K562 (cell line): ENCODE results near the gene PRR14. TPM values are rescaled to one million over a fixed set of nuclear protein-coding genes. Genes with fewer than 3 reads are reported as not detected.

Experiments
- ARID4B ChIP-seq: sonication (generic); formaldehyde crosslinking; IDR thresholded peaks from 2 replicates; pipeline ENCODE4 v1.8.0; 2022; ENCODE audit warnings: mild to moderate bottlenecking, missing genetic modification reagents
- KLF1 ChIP-seq: fragments of 450-650 bp; IDR thresholded peaks from 2 replicates; pipeline ENCODE4 v1.6.1; 2016; ENCODE audit warnings: missing genetic modification characterization, missing compliant biosample characterization
- NCOA1 ChIP-seq: fragments of 450-650 bp; IDR thresholded peaks from 2 replicates; pipeline ENCODE4 v1.6.1; 2016; ENCODE audit warnings: low read depth
- TAF7 ChIP-seq: fragments of 450-650 bp; IDR thresholded peaks from 2 replicates; pipeline ENCODE4 v1.6.1; 2016; ENCODE audit warnings: missing genetic modification characterization, missing compliant biosample characterization
- THRAP3 ChIP-seq: fragments of 450-650 bp; IDR thresholded peaks from 2 replicates; pipeline ENCODE4 v1.6.1; 2016; ENCODE audit warnings: mild to moderate bottlenecking, inconsistent platforms, borderline replicate concordance
- ZFX ChIP-seq: sonication (generic); formaldehyde crosslinking; IDR thresholded peaks from 2 replicates; pipeline ENCODE4 v1.8.0; 2022; ENCODE audit warnings: mild to moderate bottlenecking, missing genetic modification reagents, moderate library complexity
- polyA plus RNA-seq, 8 experiments: library from polyadenylated mRNA; depleted of rRNA in 4 of 8; stranded (reverse) in 5 of 8; unstranded in 3 of 8; fragments of >200 nt; fragmentation: Nextera tagmentation in 2 of 8; fragmentation: Illumina TruSeq in 1 of 8; extraction: Ambion mirVana in 2 of 8; extraction: Trizol in 1 of 8; gene quantifications; 2 replicates each; pipeline versions ENCODE4 v1.2.1 to v1.2.3, GENCODE V29; 2011 to 2014; ENCODE audit warnings: inconsistent platforms in 1 of 8, missing spikeins in 1 of 8
- total RNA-seq, 7 experiments: library from RNA; depleted of rRNA in 6 of 7; stranded (reverse); fragments of >200 nt in 6 of 7; fragmentation: Illumina TruSeq in 2 of 7; extraction: Trizol in 2 of 7; gene quantifications; 2 replicates each; pipeline versions ENCODE4 v1.2.1 to v1.2.3, GENCODE V29; 2011 to 2021; ENCODE audit warnings: low replicate concordance in 1 of 7
- TF ChIP-seq, protein P1 (sequence below), 2 experiments: fragments of 450-650 bp; formaldehyde crosslinking in 1 of 2; IDR thresholded peaks; 2 replicates each; pipeline versions ENCODE4 v1.4.0 to v1.6.1; 2014 to 2020; ENCODE audit warnings: mild to moderate bottlenecking in 2 of 2, borderline replicate concordance in 1 of 2, low read depth in 1 of 2
- TF ChIP-seq, protein P2 (sequence below): fragments of 450-650 bp; formaldehyde crosslinking; IDR thresholded peaks from 2 replicates; pipeline ENCODE4 v1.4.0; 2022; ENCODE audit warnings: missing genetic modification characterization

The PRR14 gene
- total and polyA plus RNA-seq, 9 of the 15 experiments (the other 6 are each of a cell fraction or from before 2014, with no cell fraction given) = 2.2 to 63.1 (median 11.5) TPM

- TF ChIP-seq ARID4B (CRISPR knock-in tag) = 0 out of 2 replicates have a peak, but pooled peaks have one; percentile 36
- TF ChIP-seq, protein P1, sequence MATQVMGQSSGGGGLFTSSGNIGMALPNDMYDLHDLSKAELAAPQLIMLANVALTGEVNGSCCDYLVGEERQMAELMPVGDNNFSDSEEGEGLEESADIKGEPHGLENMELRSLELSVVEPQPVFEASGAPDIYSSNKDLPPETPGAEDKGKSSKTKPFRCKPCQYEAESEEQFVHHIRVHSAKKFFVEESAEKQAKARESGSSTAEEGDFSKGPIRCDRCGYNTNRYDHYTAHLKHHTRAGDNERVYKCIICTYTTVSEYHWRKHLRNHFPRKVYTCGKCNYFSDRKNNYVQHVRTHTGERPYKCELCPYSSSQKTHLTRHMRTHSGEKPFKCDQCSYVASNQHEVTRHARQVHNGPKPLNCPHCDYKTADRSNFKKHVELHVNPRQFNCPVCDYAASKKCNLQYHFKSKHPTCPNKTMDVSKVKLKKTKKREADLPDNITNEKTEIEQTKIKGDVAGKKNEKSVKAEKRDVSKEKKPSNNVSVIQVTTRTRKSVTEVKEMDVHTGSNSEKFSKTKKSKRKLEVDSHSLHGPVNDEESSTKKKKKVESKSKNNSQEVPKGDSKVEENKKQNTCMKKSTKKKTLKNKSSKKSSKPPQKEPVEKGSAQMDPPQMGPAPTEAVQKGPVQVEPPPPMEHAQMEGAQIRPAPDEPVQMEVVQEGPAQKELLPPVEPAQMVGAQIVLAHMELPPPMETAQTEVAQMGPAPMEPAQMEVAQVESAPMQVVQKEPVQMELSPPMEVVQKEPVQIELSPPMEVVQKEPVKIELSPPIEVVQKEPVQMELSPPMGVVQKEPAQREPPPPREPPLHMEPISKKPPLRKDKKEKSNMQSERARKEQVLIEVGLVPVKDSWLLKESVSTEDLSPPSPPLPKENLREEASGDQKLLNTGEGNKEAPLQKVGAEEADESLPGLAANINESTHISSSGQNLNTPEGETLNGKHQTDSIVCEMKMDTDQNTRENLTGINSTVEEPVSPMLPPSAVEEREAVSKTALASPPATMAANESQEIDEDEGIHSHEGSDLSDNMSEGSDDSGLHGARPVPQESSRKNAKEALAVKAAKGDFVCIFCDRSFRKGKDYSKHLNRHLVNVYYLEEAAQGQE (IDR thresholded peaks at IDR 0.05; ENCODE audit: borderline replicate concordance) = no peak
- TF ChIP-seq, protein P1 (CRISPR knock-in tag; IDR thresholded peaks at IDR 0.05; ENCODE audit: low read depth) = no peak
- TF ChIP-seq THRAP3 = peak; percentile 100
- TF ChIP-seq KLF1 (tag) = 0 out of 2 replicates have a peak, but pooled peaks have one; percentile 39
- TF ChIP-seq ZFX = peak; percentile 39
- TF ChIP-seq, protein P2, sequence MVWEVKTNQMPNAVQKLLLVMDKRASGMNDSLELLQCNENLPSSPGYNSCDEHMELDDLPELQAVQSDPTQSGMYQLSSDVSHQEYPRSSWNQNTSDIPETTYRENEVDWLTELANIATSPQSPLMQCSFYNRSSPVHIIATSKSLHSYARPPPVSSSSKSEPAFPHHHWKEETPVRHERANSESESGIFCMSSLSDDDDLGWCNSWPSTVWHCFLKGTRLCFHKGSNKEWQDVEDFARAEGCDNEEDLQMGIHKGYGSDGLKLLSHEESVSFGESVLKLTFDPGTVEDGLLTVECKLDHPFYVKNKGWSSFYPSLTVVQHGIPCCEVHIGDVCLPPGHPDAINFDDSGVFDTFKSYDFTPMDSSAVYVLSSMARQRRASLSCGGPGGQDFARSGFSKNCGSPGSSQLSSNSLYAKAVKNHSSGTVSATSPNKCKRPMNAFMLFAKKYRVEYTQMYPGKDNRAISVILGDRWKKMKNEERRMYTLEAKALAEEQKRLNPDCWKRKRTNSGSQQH (CRISPR knock-in tag) = no peak
- no peak for TF ChIP-seq TAF7
- no peak for TF ChIP-seq NCOA1
Observed at GRCh38 chr16:30649725-30650368, 913 bp upstream of the PRR14 start (continued).
